ENCODE measurements around the gene CCNC. TPM values are rescaled to one million over a fixed set of nuclear protein-coding genes. Genes with fewer than 3 reads are reported as not detected.

The CCNC gene
- polyA plus RNA-seq, 2 of the 4 experiments (the other 2 are of a cell fraction): 43.6 to 60.3 TPM

GRCh38 chr6:99547526-99547925 lies 20.9 kb downstream of the CCNC start:
- ChIA-PET POLR2A (no interaction called here), CTCF (no interaction called here)
- WGBS (ENCODE audit: missing lambda C conversion rate): 92% methylated on average over 4 of the region's 4 CpGs
- Histone ChIP-seq H3K4me3 (no peak overlapping the region), H3K4me2 (no peak overlapping the region), H3K4me1 (no peaks in the 10 kb centered on the region), H3K9me3 (no peaks in the 10 kb centered on the region), H3K27ac (no peak overlapping the region)
- TF ChIP-seq HEYL (CRISPR knock-in tag; IDR thresholded peaks at IDR 0.05) (no peak), ZNF302 (CRISPR knock-in tag; IDR thresholded peaks at IDR 0.05) (no peak), HMGXB4 (CRISPR knock-in tag; IDR thresholded peaks at IDR 0.05; ENCODE audit: borderline replicate concordance) (no peak), MAX (IDR thresholded peaks at IDR 0.05) (no peak), HDAC2 (IDR thresholded peaks at IDR 0.05) (no peak)
- FAIRE-seq (no peak), DNase-seq (ENCODE audit: low read depth in 1 of 2, low spot score in 1 of 2) (no peak), ATAC-seq (no peak)

- Histone ChIP-seq H3K4me2 (no peak overlapping the region), H3K9me3 (no peaks in the 10 kb centered on the region), H3K4me3 (no peak overlapping the region), H3K4me1 (no peaks in the 10 kb centered on the region), H3K27ac (no peak overlapping the region)
- TF ChIP-seq MAZ (IDR thresholded peaks at IDR 0.05; ENCODE audit: borderline replicate concordance, low read depth, low read length) (no peak), BHLHE40 (IDR thresholded peaks at IDR 0.05; ENCODE audit: low read depth, low read length) (no peak), MAX (IDR thresholded peaks at IDR 0.05) (no peak), TFCP2L1 (CRISPR knock-in tag; IDR thresholded peaks at IDR 0.05) (no peak), E2F6 (IDR thresholded peaks at IDR 0.05; ENCODE audit: borderline replicate concordance, low read depth) (no peak), NR3C1 (IDR thresholded peaks at IDR 0.05) (no peak), MYC (IDR thresholded peaks at IDR 0.05; ENCODE audit: borderline replicate concordance, low read length) (no peak), CHD4 (IDR thresholded peaks at IDR 0.05; ENCODE audit: borderline replicate concordance) (no peak), ZC3H11A (IDR thresholded peaks at IDR 0.05) (no peak), HMGXB4 (CRISPR knock-in tag; IDR thresholded peaks at IDR 0.05; ENCODE audit: borderline replicate concordance) (no peak), CEBPB (IDR thresholded peaks at IDR 0.05) (no peak), FOXS1 (CRISPR knock-in tag; IDR thresholded peaks at IDR 0.05) (no peak)
- ChIA-PET CTCF (no interaction called here), POLR2A (no interaction called here)
- ATAC-seq: no peak
- 56% methylated on average over 1 of the region's 1 CpG for WGBS (ENCODE audit: missing lambda C conversion rate)
- FAIRE-seq: no peak
- DNase-seq (ENCODE audit: low read depth in 1 of 2, low spot score in 1 of 2): no peak
Measured at GRCh38 chr6:99545442-99545841, 23.0 kb downstream of the CCNC start.

GRCh38 chr6:99543968-99544367 lies 24.5 kb downstream of the CCNC start:
- H3K4me1 ChIP-seq: no peaks in the 10 kb centered on the region
- no peak overlapping the region for H3K4me3 ChIP-seq
- no peak overlapping the region for H3K27ac ChIP-seq
- DNase-seq (ENCODE audit: low read depth in 1 of 2, low spot score in 1 of 2) (no peak), FAIRE-seq (no peak), ATAC-seq (no peak)
- CTCF ChIA-PET: no interaction called here
- POLR2A ChIA-PET: interaction anchor here (1.0 kb wide), 1 partner anchor 25 kb away, joined by 3 read pairs; the partner anchor contains the start of gene CCNC
- no peak for TF ChIP-seq JUN (IDR thresholded peaks at IDR 0.05)
- no peak for TF ChIP-seq JUNB (IDR thresholded peaks at IDR 0.05)
- no peak for TF ChIP-seq CHD2 (IDR thresholded peaks at IDR 0.05; ENCODE audit: low read length, partially characterized antibody)
- peak; percentile 21 for TF ChIP-seq MAFK (IDR thresholded peaks at IDR 0.05; ENCODE audit: partially characterized antibody)
- no peak for TF ChIP-seq FOXS1 (CRISPR knock-in tag; IDR thresholded peaks at IDR 0.05)
- no peak for TF ChIP-seq FOSB (CRISPR knock-in tag; IDR thresholded peaks at IDR 0.05)
- no peak for TF ChIP-seq RFX5 (IDR thresholded peaks at IDR 0.05)
- TF ChIP-seq RCOR1 (IDR thresholded peaks at IDR 0.05; ENCODE audit: low read depth, low read length): no peak
- H3K9me3 ChIP-seq: no peaks in the 10 kb centered on the region
- H3K4me2 ChIP-seq: no peak overlapping the region
